ENCODE results near the gene ZHX3. TPM values are rescaled to one million over a fixed set of nuclear protein-coding genes. Genes with fewer than 3 reads are reported as not detected.
"Not testable (repeated sequence)": the region's sequence is repeated elsewhere in the genome, so short reads cannot be mapped to it uniquely, and the experiment has no call there.

ZHX3 gene
- total RNA-seq, 1 donor from 2014 or later: 16.3 TPM

- H3K4me3 Mint-ChIP-seq: no peak overlapping the region
- peaks cover 3% of the 10 kb centered on the region for H3K36me3 Mint-ChIP-seq
- H3K4me1 Mint-ChIP-seq (ENCODE audit: unreplicated experiment): peaks cover 27% of the 10 kb centered on the region
- no peaks in the 10 kb centered on the region for H3K27me3 Mint-ChIP-seq
- no peak for DNase-seq (ENCODE audit: extremely low spot score, unreplicated experiment)
- H3K9me3 Mint-ChIP-seq: no peaks in the 10 kb centered on the region
- TF ChIP-seq CTCF (conservative IDR thresholded peaks at IDR 0.05): no peak
- no peak overlapping the region for H3K27ac Mint-ChIP-seq
Measured at GRCh38 chr20:41133709-41134361, 183.7 kb downstream of the ZHX3 start.

- not testable (repeated sequence) for H3K27me3 Mint-ChIP-seq, H3K9me3 Mint-ChIP-seq, H3K4me3 Mint-ChIP-seq, H3K36me3 Mint-ChIP-seq, H3K27ac Mint-ChIP-seq
- peaks cover 24% of the 10 kb centered on the region for H3K4me1 Mint-ChIP-seq (ENCODE audit: unreplicated experiment)
- peak; percentile 25 for DNase-seq (ENCODE audit: extremely low spot score, unreplicated experiment)
Measured at GRCh38 chr20:41132388-41132775, 185.1 kb downstream of the ZHX3 start.

GRCh38 chr20:41131594-41132387, 185.7 kb downstream of the ZHX3 start:
- Mint-ChIP-seq H3K27ac (peak overlapping the region; percentile 47), H3K4me3 (no peak overlapping the region), H3K4me1 (ENCODE audit: unreplicated experiment) (peaks cover 24% of the 10 kb centered on the region), H3K9me3 (no peaks in the 10 kb centered on the region), H3K36me3 (peaks cover 7% of the 10 kb centered on the region), H3K27me3 (no peaks in the 10 kb centered on the region)
- DNase-seq (ENCODE audit: extremely low spot score, unreplicated experiment): no peak
- no peak for TF ChIP-seq CTCF (conservative IDR thresholded peaks at IDR 0.05)

Small RNA genes within 50 kb of the gene (microRNA-seq; reads per million reads assigned to microRNA genes)
- gene MIR6871: 0.83 reads per million

Other genes with a start within 250 kb of the ZHX3 start
- gene PLCG1, start 180.2 kb downstream of the ZHX3 start, total RNA-seq (ENCODE audit: low replicate concordance): 78.9 and 241 TPM in 2 replicates
- 17.5 and 31.6 TPM in 2 replicates for gene LPIN3, start 23.1 kb upstream of the ZHX3 start, total RNA-seq (ENCODE audit: low replicate concordance)
- gene EMILIN3, start 49.1 kb upstream of the ZHX3 start, total RNA-seq (ENCODE audit: low replicate concordance): 0.67 and 10.3 TPM in 2 replicates

All from type B pancreatic cell (in vitro differentiated cells).